ENCODE data around the gene TBC1D24. TPM values are rescaled to one million over a fixed set of nuclear protein-coding genes. Genes with fewer than 3 reads are reported as not detected.

TBC1D24 gene
- total and polyA plus RNA-seq, 4 donors: 9.0 to 35.7 (median 23.3) TPM

DNA sequence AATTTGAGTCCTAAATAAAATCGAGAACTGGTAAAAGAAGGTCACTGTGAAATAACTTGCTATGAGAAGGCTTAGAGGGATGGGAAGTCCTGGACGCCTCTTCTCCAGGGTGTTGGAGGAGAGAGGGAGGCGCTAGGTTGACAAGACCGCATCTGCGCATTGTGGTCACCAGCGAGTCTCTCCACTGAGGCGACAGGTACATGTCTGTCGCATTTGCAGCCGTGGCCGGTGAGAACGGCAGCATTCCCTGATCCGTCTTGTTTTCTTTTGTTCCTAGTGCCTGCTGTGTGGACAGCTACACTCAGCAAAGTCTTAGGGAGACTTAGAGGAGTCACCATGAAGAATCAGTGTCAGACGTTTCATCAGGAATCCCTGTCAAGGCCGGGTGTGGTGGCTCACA, 30.8 kb downstream of the TBC1D24 start:
- Histone ChIP-seq H3K27me3 (ENCODE audit: control insufficient read depth in 3 of 3, insufficient read depth in 3 of 3, low read length in 2 of 3) (no peaks in the 10 kb centered on the region), H3K27ac (ENCODE audit: low read depth in 1 of 2, low read length in 1 of 2) (no peak overlapping the region), H3K4me3 (no peak overlapping the region), H3K4me1 (ENCODE audit: control insufficient read depth in 5 of 5, insufficient read depth in 5 of 5, low read length in 5 of 5) (peaks cover 0 to 24% (median 0%) of the 10 kb centered on the region in 5 donors), H3K9ac (ENCODE audit: insufficient read depth in 1 of 2, low read length in 2 of 2) (no peak overlapping the region), H3K9me3 (ENCODE audit: control insufficient read depth in 4 of 4, insufficient read depth in 3 of 4, low read length in 3 of 4) (no peaks in the 10 kb centered on the region), H3K36me3 (ENCODE audit: control insufficient read depth in 4 of 4, insufficient read depth in 4 of 4, low read length in 4 of 4) (peaks cover 0 to 9% (median 3%) of the 10 kb centered on the region in 4 donors)
- ATAC-seq (ENCODE audit: insufficient read depth, low FRiP score) (no peak), DNase-seq (no peak)
- TF ChIP-seq, protein P1, sequence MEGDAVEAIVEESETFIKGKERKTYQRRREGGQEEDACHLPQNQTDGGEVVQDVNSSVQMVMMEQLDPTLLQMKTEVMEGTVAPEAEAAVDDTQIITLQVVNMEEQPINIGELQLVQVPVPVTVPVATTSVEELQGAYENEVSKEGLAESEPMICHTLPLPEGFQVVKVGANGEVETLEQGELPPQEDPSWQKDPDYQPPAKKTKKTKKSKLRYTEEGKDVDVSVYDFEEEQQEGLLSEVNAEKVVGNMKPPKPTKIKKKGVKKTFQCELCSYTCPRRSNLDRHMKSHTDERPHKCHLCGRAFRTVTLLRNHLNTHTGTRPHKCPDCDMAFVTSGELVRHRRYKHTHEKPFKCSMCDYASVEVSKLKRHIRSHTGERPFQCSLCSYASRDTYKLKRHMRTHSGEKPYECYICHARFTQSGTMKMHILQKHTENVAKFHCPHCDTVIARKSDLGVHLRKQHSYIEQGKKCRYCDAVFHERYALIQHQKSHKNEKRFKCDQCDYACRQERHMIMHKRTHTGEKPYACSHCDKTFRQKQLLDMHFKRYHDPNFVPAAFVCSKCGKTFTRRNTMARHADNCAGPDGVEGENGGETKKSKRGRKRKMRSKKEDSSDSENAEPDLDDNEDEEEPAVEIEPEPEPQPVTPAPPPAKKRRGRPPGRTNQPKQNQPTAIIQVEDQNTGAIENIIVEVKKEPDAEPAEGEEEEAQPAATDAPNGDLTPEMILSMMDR (IDR thresholded peaks at IDR 0.05; ENCODE audit: control extremely low read depth, extremely low read depth): no peak
- 92 to 93% methylated on average over 14 of the region's 14 CpGs for WGBS, 2 donors

DNA sequence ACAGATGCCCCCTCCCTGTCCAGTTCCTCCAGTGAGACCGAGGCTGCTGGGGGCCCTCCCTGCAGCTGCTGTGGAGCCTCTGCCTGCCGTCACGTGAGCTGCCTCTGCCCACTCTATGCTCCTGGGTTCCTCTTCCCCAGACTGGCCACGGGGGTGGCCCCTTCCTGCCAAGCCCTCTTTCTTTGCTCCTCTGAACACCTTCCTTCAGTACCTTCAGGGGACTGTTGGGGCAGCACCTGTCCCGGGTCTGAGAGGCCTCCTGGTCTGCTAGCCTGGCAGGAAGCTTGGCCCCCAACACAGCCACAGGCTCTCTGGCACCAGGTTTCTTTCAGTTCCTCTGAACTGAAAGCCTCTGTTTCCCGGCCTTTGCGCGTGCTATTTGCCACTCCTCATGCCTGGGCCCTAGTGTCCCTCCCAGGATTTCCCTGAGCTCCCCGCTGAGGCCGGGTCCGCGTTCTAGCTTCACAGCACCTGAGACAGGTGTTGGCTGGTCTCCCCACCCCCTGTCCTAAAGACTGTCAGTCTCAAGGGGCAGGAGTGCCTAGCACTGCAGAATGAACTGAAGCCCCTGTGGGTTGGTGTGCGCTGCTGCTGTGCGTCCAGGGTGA, 32.2 kb downstream of the TBC1D24 start:
- Histone ChIP-seq H3K9me3 (ENCODE audit: control insufficient read depth in 4 of 4, insufficient read depth in 3 of 4, low read length in 3 of 4) (no peaks in the 10 kb centered on the region), H3K4me1 (ENCODE audit: control insufficient read depth in 5 of 5, insufficient read depth in 5 of 5, low read length in 5 of 5) (peaks cover 0 to 14% (median 0%) of the 10 kb centered on the region in 5 donors), H3K36me3 (ENCODE audit: control insufficient read depth in 4 of 4, insufficient read depth in 4 of 4, low read length in 4 of 4) (peaks cover 0 to 5% (median under 1%) of the 10 kb centered on the region in 4 donors), H3K4me3 (no peak overlapping the region), H3K27me3 (ENCODE audit: control insufficient read depth in 3 of 3, insufficient read depth in 3 of 3, low read length in 2 of 3) (no peaks in the 10 kb centered on the region), H3K9ac (ENCODE audit: insufficient read depth in 1 of 2, low read length in 2 of 2) (no peak overlapping the region), H3K27ac (ENCODE audit: low read depth in 1 of 2, low read length in 1 of 2) (peak overlapping the region in 1 of 2 donors; percentile 48)
- no peak for DNase-seq
- 37 to 71% methylated on average over 13 to 14 of the region's 14 CpGs for WGBS, 2 donors
- TF ChIP-seq, protein P1 (IDR thresholded peaks at IDR 0.05; ENCODE audit: control extremely low read depth, extremely low read depth): no peak
- no peak for ATAC-seq (ENCODE audit: insufficient read depth, low FRiP score)

DNA sequence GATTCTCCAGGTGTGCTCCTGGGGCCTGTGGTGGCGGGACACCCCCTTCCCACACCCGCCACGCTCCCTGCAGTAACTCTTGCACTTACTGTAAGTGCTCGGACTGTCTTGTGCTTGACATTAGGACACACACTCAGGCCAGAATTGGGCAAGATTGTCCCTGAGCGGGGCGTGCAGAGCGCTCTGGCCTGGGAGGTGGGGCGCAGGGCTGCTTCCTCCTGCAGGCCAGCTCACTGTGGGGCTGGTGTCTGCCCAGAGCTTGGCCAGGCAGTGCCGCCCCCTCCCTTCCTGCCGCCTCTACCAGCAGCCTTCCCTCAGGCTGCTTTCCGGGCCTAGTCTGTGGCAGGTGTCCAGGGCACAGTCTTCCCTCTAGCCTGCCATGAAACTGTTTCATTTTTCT, 32.7 kb downstream of the TBC1D24 start:
- H3K36me3 ChIP-seq (ENCODE audit: control insufficient read depth in 4 of 4, insufficient read depth in 4 of 4, low read length in 4 of 4): no peaks in the 10 kb centered on the region
- no peak overlapping the region for H3K4me3 ChIP-seq
- peak overlapping the region in 1 of 2 donors; percentile 48 for H3K27ac ChIP-seq (ENCODE audit: low read depth in 1 of 2, low read length in 1 of 2)
- no peaks in the 10 kb centered on the region for H3K9me3 ChIP-seq (ENCODE audit: control insufficient read depth in 4 of 4, insufficient read depth in 3 of 4, low read length in 3 of 4)
- ATAC-seq (ENCODE audit: insufficient read depth, low FRiP score) (peak; percentile 47), DNase-seq (no peak)
- H3K4me1 ChIP-seq (ENCODE audit: control insufficient read depth in 5 of 5, insufficient read depth in 5 of 5, low read length in 5 of 5): peaks cover 0 to 9% (median 0%) of the 10 kb centered on the region in 5 donors
- WGBS, 2 donors: 35 to 72% methylated on average over 11 of the region's 11 CpGs
- no peaks in the 10 kb centered on the region for H3K27me3 ChIP-seq (ENCODE audit: control insufficient read depth in 3 of 3, insufficient read depth in 3 of 3, low read length in 2 of 3)
- TF ChIP-seq, protein P1 (IDR thresholded peaks at IDR 0.05; ENCODE audit: control extremely low read depth, extremely low read depth): no peak
- H3K9ac ChIP-seq (ENCODE audit: insufficient read depth in 1 of 2, low read length in 2 of 2): no peak overlapping the region

Data from lung (tissue), 12 donors.